Measurements from ENCODE around the gene EPHB1. TPM values are rescaled to one million over a fixed set of nuclear protein-coding genes. Genes with fewer than 3 reads are reported as not detected.

Gene EPHB1
- total RNA-seq, 3 donors from 2014 or later, result 1.8 to 5.9 (median 3.4) TPM

GRCh38 chr3:135117977-135118376 lies 322.9 kb downstream of the EPHB1 start:
- no peak for TF ChIP-seq POLR2AphosphoS5 (IDR thresholded peaks at IDR 0.05)
- no peak for TF ChIP-seq POLR2A (IDR thresholded peaks at IDR 0.05)
- TF ChIP-seq CTCF (IDR thresholded peaks at IDR 0.05), result no peak
- Histone ChIP-seq H3K27ac (no peak overlapping the region), H3K4me1 (no peaks in the 10 kb centered on the region), H3K9me3 (no peaks in the 10 kb centered on the region), H3K4me3 (no peak overlapping the region), H3K27me3 (no peaks in the 10 kb centered on the region), H3K36me3 (no peaks in the 10 kb centered on the region)
- no peak for DNase-seq (ENCODE audit: low spot score in 2 of 2)
- intact Hi-C loops (cut with DNase I; ENCODE audit: low total_unique reads), result no loop called here

- no peak for DNase-seq (ENCODE audit: low spot score in 2 of 2)
- TF ChIP-seq POLR2A (IDR thresholded peaks at IDR 0.05) (no peak), CTCF (IDR thresholded peaks at IDR 0.05) (no peak), POLR2AphosphoS5 (IDR thresholded peaks at IDR 0.05) (no peak)
- intact Hi-C loops (cut with DNase I; ENCODE audit: low total_unique reads), result no loop called here
Observed at GRCh38 chr3:135118792-135119191, 323.7 kb downstream of the EPHB1 start.

GRCh38 chr3:135125171-135125801 lies 330.2 kb downstream of the EPHB1 start:
- TF ChIP-seq POLR2AphosphoS5 (IDR thresholded peaks at IDR 0.05) (no peak), CTCF (IDR thresholded peaks at IDR 0.05) (no peak), POLR2A (IDR thresholded peaks at IDR 0.05) (no peak)
- Histone ChIP-seq H3K9me3 (no peaks in the 10 kb centered on the region), H3K36me3 (no peaks in the 10 kb centered on the region), H3K4me1 (no peaks in the 10 kb centered on the region), H3K27me3 (no peaks in the 10 kb centered on the region), H3K27ac (no peak overlapping the region), H3K4me3 (no peak overlapping the region)
- no peak for DNase-seq (ENCODE audit: low spot score in 2 of 2)
- intact Hi-C loops (cut with DNase I; ENCODE audit: low total_unique reads), result no loop called here

More at GRCh38 chr3:135118792-135119191, 323.7 kb downstream of the EPHB1 start:
- H3K9me3 ChIP-seq, result no peaks in the 10 kb centered on the region
- H3K36me3 ChIP-seq, result no peaks in the 10 kb centered on the region
- no peak overlapping the region for H3K4me3 ChIP-seq
- no peaks in the 10 kb centered on the region for H3K4me1 ChIP-seq
- no peak overlapping the region for H3K27ac ChIP-seq
- H3K27me3 ChIP-seq, result no peaks in the 10 kb centered on the region

- no peak for DNase-seq (ENCODE audit: low spot score in 2 of 2)
- intact Hi-C loops (cut with DNase I; ENCODE audit: low total_unique reads), result no loop called here
- no peaks in the 10 kb centered on the region for H3K27me3 ChIP-seq
- TF ChIP-seq POLR2AphosphoS5 (IDR thresholded peaks at IDR 0.05), result no peak
- no peak for TF ChIP-seq POLR2A (IDR thresholded peaks at IDR 0.05)
- TF ChIP-seq CTCF (IDR thresholded peaks at IDR 0.05), result no peak
- no peaks in the 10 kb centered on the region for H3K9me3 ChIP-seq
- no peak overlapping the region for H3K27ac ChIP-seq
- no peak overlapping the region for H3K4me3 ChIP-seq
- no peaks in the 10 kb centered on the region for H3K4me1 ChIP-seq
- H3K36me3 ChIP-seq, result no peaks in the 10 kb centered on the region
Observed at GRCh38 chr3:135127946-135128470, 332.9 kb downstream of the EPHB1 start.

GRCh38 chr3:135128818-135129217 lies 333.8 kb downstream of the EPHB1 start:
- intact Hi-C loops (cut with DNase I; ENCODE audit: low total_unique reads), result no loop called here
- Histone ChIP-seq H3K27ac (no peak overlapping the region), H3K4me3 (no peak overlapping the region), H3K36me3 (no peaks in the 10 kb centered on the region), H3K4me1 (no peaks in the 10 kb centered on the region), H3K9me3 (no peaks in the 10 kb centered on the region), H3K27me3 (no peaks in the 10 kb centered on the region)
- no peak for TF ChIP-seq CTCF (IDR thresholded peaks at IDR 0.05)
- TF ChIP-seq POLR2AphosphoS5 (IDR thresholded peaks at IDR 0.05), result no peak
- no peak for TF ChIP-seq POLR2A (IDR thresholded peaks at IDR 0.05)
- DNase-seq (ENCODE audit: low spot score in 2 of 2), result no peak
